Gastrocnemius medialis (tissue), 4 donors: Measurements from ENCODE around the gene ACYP2.

Experiments used
- CTCF ChIP-seq, 5 experiments: fragments of 450-650 bp in 3 of 5; fragments of 200-600 bp in 2 of 5; sonication (generic) in 2 of 5; IDR thresholded peaks in 4 of 5; conservative IDR thresholded peaks in 1 of 5; 1 replicate in 4 of 5; 2 replicates in 1 of 5; pipeline ENCODE4 v1.5.1; 2016 to 2019; ENCODE audit warnings: antibody characterized with exemption in 5 of 5, mild to moderate bottlenecking in 3 of 5, moderate library complexity in 3 of 5
- POLR2A ChIP-seq, 2 donors: fragments of 450-650 bp; IDR thresholded peaks; one replicate each; pipeline ENCODE4 v1.6.1; 2017; ENCODE audit warnings: antibody characterized with exemption in 2 of 2, mild to moderate bottlenecking in 2 of 2, moderate library complexity in 2 of 2

DNA sequence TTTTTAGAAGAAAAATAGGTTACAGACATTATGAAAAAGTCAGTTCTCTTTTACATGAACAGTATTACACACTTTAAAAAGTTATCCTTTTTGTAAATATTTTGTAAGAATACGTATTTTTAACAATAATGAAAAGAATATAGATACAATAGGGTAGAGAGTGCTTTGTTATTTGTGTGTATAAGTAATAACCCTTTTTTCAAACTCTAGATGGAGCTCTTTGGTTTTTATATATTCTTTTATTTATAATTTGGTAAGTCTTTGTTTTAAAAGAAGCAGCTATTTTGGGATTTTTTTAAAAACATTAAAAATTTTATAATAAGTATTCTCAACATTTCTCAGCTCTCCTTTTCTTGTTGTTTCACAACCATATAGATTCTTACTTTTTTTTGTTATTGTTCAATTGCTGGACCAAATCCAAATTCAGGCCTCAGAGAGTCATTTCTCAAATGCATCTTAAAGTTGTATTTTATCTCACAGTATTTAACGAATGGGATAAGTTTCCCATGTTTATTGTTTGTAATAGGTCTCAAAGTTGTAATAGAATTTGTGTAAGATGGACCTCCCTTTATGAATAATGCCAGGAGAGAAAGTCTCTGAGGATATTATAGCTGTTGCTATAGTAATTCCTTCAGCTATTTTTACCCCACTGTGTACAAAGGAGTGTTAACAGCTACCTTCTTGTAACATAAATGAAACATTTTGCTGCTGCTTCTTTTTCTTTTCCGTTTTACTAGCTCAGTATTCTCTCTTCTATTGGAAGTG is 46.4 kb downstream of the ACYP2 start:
- TF ChIP-seq CTCF (IDR thresholded peaks at IDR 0.05 in 4 of 5, conservative IDR thresholded peaks at IDR 0.05 in 1 of 5) (no peak), POLR2A (IDR thresholded peaks at IDR 0.05) (no peak)
